Measurements from ENCODE around the gene SHOC2.

- TF ChIP-seq EZH2 (IDR thresholded peaks at IDR 0.05; ENCODE audit: low read length, unreplicated experiment), result no peak
- no peak for TF ChIP-seq CTCF (conservative IDR thresholded peaks at IDR 0.05; ENCODE audit: low read depth, low read length)
Observed at GRCh38 chr10:110946496-110946895, 27.1 kb downstream of the SHOC2 start.

Measured in PC-3 (cell line).